CD4-positive, alpha-beta T cell treated with Interferon alpha-2 for 1 hour (primary cell): ENCODE results near the gene PTCRA.
A peak's percentile ranks its signal among the peaks of the same experiment; 100 is the strongest.
"Not testable (repeated sequence)": the region's sequence is repeated elsewhere in the genome, so short reads cannot be mapped to it uniquely, and the experiment has no call there.

Experiments
- DNase-seq, 2 donors: peaks; one replicate each; pipeline ENCODE4 v3.0.0-alpha.2; 2020 to 2022

Gene PTCRA

GRCh38 chr6:42942444-42942843, 26.6 kb downstream of the PTCRA start:
- no peak for DNase-seq

DNA sequence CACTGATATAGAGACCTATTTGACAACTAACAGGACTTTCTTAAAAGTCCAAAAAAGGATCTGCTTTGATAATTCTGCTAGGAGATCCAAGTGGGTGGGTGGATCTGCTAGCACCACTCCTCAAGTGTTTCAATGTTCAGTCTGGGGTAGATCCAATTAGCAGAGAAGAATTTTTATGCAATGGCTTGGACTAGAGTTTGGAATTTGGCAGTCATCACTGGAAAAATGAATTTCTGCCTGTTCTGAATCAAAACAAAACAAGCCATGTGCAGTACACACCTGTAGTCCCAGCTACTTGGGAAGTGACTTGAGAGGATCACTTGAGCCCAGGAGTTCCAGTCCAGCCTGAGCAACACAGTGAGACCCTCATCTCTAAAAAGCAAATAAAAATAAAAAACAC, 32.1 kb downstream of the PTCRA start:
- DNase-seq = no peak

DNA sequence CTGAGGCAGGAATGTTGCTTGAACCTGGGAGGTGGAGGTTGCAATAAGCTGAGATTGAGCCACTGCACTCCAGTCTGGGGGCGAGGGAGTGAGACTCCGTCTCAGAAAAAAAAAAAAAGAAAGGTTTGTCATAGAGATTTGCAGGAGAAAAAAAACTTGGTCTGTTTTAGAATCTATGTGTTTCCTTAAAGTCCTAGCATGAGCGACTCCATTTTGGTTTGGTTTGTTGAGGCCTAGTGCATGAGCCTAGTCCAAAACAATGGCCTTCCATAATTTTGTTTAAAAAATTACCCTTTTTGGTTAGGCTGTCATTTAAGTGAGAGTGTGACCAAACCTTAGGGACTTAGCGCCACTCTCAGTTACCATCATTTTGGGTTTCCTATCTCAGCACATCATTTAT, 36.5 kb downstream of the PTCRA start:
- DNase-seq = no peak

GRCh38 chr6:42954405-42954804, 38.6 kb downstream of the PTCRA start:
- DNase-seq = not testable (repeated sequence)

- no peak for DNase-seq
Measured at GRCh38 chr6:42958125-42958524, 42.3 kb downstream of the PTCRA start.

- DNase-seq = no peak
Measured at GRCh38 chr6:42959917-42960242, 44.0 kb downstream of the PTCRA start.

DNA sequence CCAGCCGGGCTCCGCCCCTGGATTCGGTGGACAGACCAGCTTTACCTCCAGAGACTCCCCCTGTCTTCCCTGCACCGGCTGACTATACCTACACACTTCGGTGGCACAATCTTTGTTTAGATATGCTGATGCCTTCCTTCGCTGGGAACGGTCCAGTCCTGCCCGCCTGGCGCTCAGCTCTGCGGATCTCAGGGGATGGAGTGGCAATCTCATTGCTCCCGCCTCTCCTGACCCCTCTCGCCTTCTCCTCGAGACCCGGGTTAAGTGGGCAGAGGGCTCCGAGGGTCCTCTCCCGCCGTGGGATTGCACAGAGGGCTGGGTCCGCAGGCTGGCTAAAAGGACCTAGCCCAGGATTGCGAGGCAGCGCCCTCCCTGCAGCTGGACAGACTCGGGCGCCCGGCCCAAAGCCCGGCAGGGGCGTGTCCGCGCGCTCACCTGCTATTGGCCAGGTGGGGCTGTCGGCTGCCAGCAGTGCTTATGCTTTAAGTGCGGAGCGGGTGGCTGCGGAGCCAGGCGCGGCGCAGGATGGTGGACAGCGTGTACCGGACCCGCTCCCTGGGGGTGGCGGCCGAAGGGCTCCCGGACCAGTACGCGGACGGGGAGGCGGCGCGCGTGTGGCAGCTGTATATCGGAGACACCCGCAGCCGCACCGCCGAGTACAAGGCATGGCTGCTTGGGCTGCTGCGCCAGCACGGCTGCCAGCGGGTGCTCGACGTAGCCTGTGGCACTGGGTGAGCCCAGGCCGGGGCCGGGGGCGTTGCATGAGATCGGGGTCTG, 44.6 kb downstream of the PTCRA start, which contains the start of gene GNMT:
Gene GNMT, plus strand, starts transcription at position 512 of the 777 bp plus-strand sequence. Its CDS starts 14 bp downstream, at position 526.
- DNase-seq = peak in 1 of 2 donors; percentile 35

DNA sequence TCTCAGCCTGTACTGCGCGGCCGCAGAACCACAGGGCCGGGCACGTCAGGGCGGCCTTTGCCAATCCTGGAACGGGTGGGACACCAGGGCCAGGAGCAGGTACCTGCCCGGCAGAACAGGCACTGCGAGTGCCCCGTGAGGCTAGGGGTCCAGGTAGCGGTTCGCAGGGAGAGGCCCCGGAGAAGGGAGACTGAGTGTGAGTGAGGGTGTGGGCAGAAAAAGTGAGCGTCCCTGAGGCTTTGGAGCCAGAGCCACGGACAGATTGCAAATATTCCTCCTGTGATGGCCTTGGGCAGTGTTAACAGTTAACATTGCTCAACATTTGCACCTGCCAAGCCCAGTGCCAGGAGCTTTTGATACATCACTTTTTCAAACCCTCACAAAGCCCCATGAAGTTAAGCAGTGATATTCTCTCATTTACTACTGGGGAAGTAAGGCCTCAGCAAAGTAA, 45.2 kb downstream of the PTCRA start:
- DNase-seq = no peak

DNA sequence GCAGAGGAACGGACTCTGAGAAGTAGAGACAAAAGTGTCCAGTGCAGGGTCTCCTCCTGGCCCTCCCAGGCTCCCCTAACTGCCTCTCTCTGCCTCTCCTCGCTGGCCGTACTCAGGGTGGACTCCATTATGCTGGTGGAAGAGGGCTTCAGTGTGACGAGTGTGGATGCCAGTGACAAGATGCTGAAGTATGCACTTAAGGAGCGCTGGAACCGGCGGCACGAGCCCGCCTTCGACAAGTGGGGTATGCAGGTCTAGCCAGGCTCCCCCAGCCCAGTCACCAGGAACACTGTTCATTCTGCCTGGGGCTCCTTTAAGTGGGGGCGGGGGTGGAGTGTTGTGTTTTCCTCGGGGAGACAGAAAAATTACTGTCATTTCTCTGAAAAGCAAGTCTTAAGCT, 46.2 kb downstream of the PTCRA start:
- no peak for DNase-seq

- DNase-seq = no peak
Measured at GRCh38 chr6:42962502-42963178, 46.8 kb downstream of the PTCRA start.

DNA sequence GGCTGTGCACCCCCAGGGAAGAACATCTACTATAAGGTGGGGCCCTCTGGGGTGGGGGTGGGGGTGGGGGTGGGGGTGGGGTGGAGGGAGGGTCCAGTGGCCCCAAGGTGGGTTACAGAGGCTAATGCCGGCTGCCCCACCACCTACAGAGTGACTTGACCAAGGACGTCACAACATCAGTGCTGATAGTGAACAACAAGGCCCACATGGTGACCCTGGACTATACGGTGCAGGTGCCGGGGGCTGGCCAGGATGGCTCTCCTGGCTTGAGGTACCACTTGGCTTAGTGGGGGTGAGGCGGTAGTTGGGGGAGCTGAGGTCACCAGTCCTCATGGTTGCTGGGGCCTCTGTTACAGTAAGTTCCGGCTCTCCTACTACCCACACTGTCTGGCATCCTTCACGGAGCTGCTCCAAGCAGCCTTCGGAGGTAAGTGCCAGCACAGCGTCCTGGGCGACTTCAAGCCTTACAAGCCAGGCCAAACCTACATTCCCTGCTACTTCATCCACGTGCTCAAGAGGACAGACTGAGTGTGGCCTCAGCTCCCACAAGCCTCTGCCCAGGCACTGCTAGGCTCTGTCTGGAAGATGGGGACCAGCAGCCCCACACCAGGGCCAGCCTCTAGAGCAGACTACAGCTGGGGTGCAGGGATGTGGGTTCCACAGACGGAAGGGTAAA, 47.5 kb downstream of the PTCRA start:
- DNase-seq = no peak

GRCh38 chr6:42963855-42964605, 48.2 kb downstream of the PTCRA start:
- DNase-seq = peak in 1 of 2 donors; percentile 54

DNA sequence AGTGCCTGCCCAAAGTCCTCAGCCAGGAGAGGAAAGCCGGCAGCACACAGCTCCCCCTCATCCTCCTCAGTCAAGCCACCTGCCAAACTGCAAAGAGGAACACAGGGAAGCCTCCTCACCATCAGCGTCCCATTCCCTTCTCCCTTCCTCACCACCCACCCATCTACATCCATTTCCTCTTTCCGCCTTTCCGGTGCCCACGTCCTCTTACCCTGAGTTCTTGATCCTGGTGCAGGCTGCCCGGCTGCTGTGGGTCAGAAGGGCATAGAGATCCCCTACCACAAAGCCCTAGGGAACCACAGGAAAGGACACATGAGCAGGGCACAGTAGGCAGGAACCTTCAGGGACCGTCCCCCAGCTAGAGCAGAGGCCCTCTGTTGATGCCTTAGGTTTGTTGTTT, 50.7 kb downstream of the PTCRA start:
- no peak for DNase-seq

DNA sequence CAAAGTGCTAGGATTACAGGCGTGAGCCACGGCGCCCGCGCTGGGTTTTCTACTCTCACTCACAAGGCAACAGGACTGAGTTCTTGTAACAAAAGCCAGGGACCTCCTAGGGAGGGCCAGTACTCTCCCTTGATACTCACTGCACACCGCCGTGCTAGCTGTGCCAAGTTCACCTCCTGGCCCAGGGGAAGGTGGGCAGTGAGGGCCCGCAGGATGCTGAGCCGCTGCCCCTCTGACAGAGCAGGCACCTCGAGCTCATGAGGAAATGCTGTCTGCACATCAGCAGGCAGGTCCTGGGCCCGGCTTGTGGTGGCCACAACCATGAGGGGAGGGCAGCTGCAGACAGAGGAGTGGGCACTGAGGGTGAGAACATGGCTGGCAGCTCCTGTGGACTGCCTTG, 51.4 kb downstream of the PTCRA start:
- no peak for DNase-seq

- DNase-seq = no peak
Measured at GRCh38 chr6:42968126-42968701, 52.4 kb downstream of the PTCRA start.

DNA sequence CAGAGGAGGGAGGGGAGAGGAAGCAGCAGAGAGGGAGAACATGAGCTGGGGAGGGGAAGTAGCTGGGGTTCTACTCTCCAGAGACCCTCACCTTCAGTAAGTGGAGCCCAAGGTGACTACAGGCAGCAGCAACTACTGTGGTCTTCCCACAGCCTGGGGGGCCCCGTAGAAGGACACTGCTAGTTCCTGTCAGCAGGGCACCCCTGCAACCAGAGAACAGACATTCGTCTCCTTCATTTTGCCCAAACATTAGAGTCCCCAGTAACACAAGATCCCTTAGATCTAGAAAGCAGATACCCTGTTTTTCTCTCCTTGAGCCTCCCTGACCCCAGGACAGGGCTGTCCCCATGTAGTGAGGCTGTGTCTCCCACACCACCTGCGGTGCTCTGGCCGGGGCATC, 52.9 kb downstream of the PTCRA start:
- DNase-seq = no peak

- no peak for DNase-seq
Measured at GRCh38 chr6:42969431-42969830, 53.6 kb downstream of the PTCRA start.

DNA sequence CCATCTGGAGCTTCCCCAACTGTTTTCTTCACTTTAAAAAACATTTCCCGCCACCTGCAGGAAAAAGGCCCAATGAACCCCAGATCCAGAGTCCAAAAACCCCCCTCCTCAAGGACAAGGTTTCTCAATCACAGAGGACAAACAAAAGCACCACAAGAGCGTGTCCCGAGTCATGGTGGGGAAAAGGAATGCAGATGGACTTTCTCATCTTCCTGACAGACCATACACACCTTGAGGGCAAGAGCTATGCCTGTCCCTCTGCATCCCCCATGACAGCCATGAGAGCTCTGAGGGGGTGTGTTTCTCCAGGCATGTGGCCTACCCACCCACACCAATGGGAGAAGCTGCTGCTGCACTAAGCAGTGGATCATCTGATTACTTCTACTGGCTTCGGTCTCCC, 54.1 kb downstream of the PTCRA start:
- DNase-seq = no peak

DNA sequence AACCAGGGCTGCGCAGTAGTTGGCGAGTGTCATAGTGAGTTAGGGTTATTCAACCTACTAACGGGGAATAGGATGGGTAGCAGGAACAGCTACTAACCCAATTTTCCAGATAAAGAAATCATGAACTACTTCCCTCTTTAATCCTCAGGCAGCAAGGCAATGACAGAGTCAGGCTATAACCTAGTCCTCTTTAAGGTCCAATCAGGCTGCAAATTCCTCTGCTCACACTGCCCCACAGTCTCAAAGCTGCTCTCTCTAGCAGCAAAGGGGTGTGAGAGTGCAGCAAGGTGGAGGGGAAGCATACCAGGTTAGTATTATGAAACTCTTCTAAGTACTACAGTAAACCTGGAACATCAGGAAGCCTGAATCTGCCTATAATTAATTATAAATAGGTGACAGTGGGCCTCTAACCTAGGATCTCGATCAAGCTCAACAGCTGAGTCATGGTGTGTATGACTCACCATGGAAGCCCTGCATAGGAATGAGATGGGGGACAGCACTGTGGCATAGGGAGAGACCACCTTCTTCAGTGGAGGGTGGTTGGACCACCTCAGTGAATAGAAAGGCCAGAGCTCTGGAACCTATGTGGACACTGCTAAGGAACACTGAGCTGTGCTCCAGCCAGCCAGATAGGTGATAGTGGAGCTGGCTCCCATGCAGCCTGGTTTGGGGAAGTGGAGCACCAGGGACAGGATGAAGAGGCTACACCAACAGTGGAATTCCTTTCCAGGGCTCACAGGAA, 55.2 kb downstream of the PTCRA start:
- DNase-seq = no peak

DNA sequence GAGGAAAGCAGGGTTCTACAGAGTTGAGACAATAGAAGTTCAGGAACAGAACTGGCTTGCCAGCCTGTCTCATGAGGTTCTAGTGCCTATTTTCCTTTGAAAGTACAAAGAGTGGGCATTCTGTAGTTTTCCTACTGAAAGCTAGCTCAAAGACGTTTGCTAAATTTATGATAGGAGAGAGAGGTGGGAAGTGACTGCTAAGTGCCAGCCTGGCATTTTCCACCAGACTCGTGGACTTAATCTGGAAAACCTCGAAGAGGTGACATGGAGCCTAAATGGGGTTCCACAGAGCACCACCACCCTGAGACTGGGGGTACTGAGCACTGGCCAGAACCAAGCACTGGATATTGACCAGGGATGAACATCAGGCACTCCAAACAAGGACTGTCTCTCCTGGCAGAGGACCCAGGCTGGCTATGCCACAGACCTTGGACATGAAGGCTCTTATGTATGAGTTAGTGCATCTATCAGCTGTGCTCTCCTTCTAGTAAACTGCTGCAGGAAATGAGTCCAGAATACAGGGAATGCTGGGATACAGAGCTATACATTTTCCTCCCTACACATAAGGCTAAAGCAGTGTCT, 56.0 kb downstream of the PTCRA start:
- no peak for DNase-seq

DNA sequence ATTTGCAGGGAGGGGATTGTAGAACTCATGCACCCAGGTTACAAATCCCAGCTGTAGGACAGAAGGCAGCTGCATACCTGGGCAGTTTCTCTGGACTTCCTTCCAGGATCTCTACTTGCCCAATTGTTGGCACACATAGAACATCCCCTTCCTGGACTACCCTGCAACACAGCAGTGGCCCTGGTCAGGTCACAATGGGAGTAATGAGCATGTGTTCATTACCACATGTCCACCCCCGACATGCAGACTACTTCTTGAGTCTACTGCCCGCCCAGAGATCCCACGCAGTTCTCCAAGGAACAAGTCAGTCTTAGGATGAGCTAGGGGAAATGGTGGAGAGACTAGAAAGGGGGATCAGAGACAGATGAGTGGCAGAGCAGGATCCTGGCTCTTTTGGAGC, 58.1 kb downstream of the PTCRA start:
- DNase-seq = no peak
